ENCODE measurements around the gene SPATS2.

Gene SPATS2

GRCh38 chr12:49414364-49414763 lies 47.1 kb downstream of the SPATS2 start:
- ChIA-PET CTCF (interaction anchor here (2.4 kb wide), 1 partner anchor 56 kb away, joined by 7 read pairs; no protein-coding TSS in a partner anchor), POLR2A (interaction anchor here (1.8 kb wide), 1 partner anchor 47 kb away, joined by 6 read pairs; the partner anchor contains the start of gene SPATS2)

GRCh38 chr12:49415521-49415970 lies 48.3 kb downstream of the SPATS2 start:
- ChIA-PET CTCF (interaction anchor here (0.6 to 2.4 kb wide), 2 partner anchors 58 to 119 kb away, joined by 4 to 7 read pairs; no protein-coding TSS in a partner anchor), POLR2A (interaction anchor here (0.6 to 2.7 kb wide), 2 partner anchors 49 kb away, joined by 3 to 12 read pairs; partner anchors contain the start of gene SPATS2)
- H3K4me1 ChIP-seq (ENCODE audit: control insufficient read depth, insufficient read depth, low read length): peaks cover 12% of the 10 kb centered on the region
- TF ChIP-seq GFI1B (tag by site-specific recombination; IDR thresholded peaks at IDR 0.05) (no peak), ZFHX2 (tag by site-specific recombination; conservative IDR thresholded peaks at IDR 0.05) (no peak), ZNF16 (tag by site-specific recombination; IDR thresholded peaks at IDR 0.05; ENCODE audit: low read depth) (no peak), ZNF394 (tag by site-specific recombination; IDR thresholded peaks at IDR 0.05; ENCODE audit: borderline replicate concordance) (no peak), REPIN1 (tag by site-specific recombination; IDR thresholded peaks at IDR 0.05; ENCODE audit: low read depth) (no peak), ZBTB8A (tag by site-specific recombination; IDR thresholded peaks at IDR 0.05) (no peak), ZNF558 (tag by site-specific recombination; IDR thresholded peaks at IDR 0.05) (0 out of 2 replicates have a peak, but pooled peaks have one; percentile 6), ZBTB17 (tag by site-specific recombination; IDR thresholded peaks at IDR 0.05) (peak; percentile 39; the same call in 1 of the 2 replicates), IKZF3 (tag by site-specific recombination; IDR thresholded peaks at IDR 0.05) (0 out of 2 replicates have a peak, but pooled peaks have one; percentile 2), PRDM6 (tag by site-specific recombination; IDR thresholded peaks at IDR 0.05) (peak; percentile 90), ZNF549 (tag by site-specific recombination; IDR thresholded peaks at IDR 0.05) (no peak), PATZ1 (tag by site-specific recombination; IDR thresholded peaks at IDR 0.05) (no peak), TCF7L2 (IDR thresholded peaks at IDR 0.05; ENCODE audit: borderline replicate concordance, low read depth, low read length) (no peak), ZNF112 (tag by site-specific recombination; IDR thresholded peaks at IDR 0.05) (no peak), ZNF138 (tag by site-specific recombination; IDR thresholded peaks at IDR 0.05; ENCODE audit: borderline replicate concordance) (no peak), ZNF433 (tag by site-specific recombination; IDR thresholded peaks at IDR 0.05; ENCODE audit: low read depth) (no peak), ZNF341 (tag by site-specific recombination; IDR thresholded peaks at IDR 0.05; ENCODE audit: low read depth) (no peak), ZNF223 (tag by site-specific recombination; IDR thresholded peaks at IDR 0.05) (no peak)

More at GRCh38 chr12:49414364-49414763, 47.1 kb downstream of the SPATS2 start:
- Histone ChIP-seq H3K4me3 (ENCODE audit: low read depth, low read length) (no peak overlapping the region), H3K27ac (ENCODE audit: extremely low read depth, low read depth, low read length) (no peak overlapping the region), H3K36me3 (ENCODE audit: control insufficient read depth in 2 of 2, insufficient read depth in 1 of 2, low read length in 2 of 2) (no peaks in the 10 kb centered on the region), H3K4me1 (ENCODE audit: control insufficient read depth, insufficient read depth, low read length) (peaks cover 11% of the 10 kb centered on the region), H3K9me3 (ENCODE audit: control insufficient read depth, insufficient read depth, low read depth, low read length) (no peaks in the 10 kb centered on the region)
- TF ChIP-seq ZNF37A (tag by site-specific recombination; IDR thresholded peaks at IDR 0.05) (no peak), SP2 (tag by site-specific recombination; IDR thresholded peaks at IDR 0.05) (no peak), ZNF202 (tag by site-specific recombination; IDR thresholded peaks at IDR 0.05; ENCODE audit: borderline replicate concordance) (no peak), ZNF155 (tag by site-specific recombination; IDR thresholded peaks at IDR 0.05) (no peak), MZF1 (tag by site-specific recombination; IDR thresholded peaks at IDR 0.05; ENCODE audit: borderline replicate concordance) (no peak), ZBTB17 (tag by site-specific recombination; IDR thresholded peaks at IDR 0.05) (no peak), ZNF544 (tag by site-specific recombination; IDR thresholded peaks at IDR 0.05) (no peak), SETDB1 (IDR thresholded peaks at IDR 0.05; ENCODE audit: insufficient read length, low read length) (no peak), ZBTB49 (tag by site-specific recombination; IDR thresholded peaks at IDR 0.05; ENCODE audit: low read depth) (no peak), BCL6B (tag by site-specific recombination; IDR thresholded peaks at IDR 0.05) (no peak)

More at GRCh38 chr12:49415521-49415970, 48.3 kb downstream of the SPATS2 start:
- Histone ChIP-seq H3K27ac (ENCODE audit: extremely low read depth, low read depth, low read length) (peak overlapping the region; percentile 49; the same call in 1 of the 2 replicates), H3K4me3 (ENCODE audit: low read depth, low read length) (no peak overlapping the region), H3K36me3 (ENCODE audit: control insufficient read depth in 2 of 2, insufficient read depth in 1 of 2, low read length in 2 of 2) (no peaks in the 10 kb centered on the region; a peak in 1 of 3 replicates), H3K9me3 (ENCODE audit: control insufficient read depth, insufficient read depth, low read depth, low read length) (no peaks in the 10 kb centered on the region)
